ENCODE results near the gene EIF2B4. TPM values are rescaled to one million over a fixed set of nuclear protein-coding genes. Genes with fewer than 3 reads are reported as not detected.
A peak's percentile ranks its signal among the peaks of the same experiment; 100 is the strongest.

EIF2B4 gene
- total RNA-seq, 2 experiments from 2014 or later, result 23.9 to 32.9 TPM

DNA sequence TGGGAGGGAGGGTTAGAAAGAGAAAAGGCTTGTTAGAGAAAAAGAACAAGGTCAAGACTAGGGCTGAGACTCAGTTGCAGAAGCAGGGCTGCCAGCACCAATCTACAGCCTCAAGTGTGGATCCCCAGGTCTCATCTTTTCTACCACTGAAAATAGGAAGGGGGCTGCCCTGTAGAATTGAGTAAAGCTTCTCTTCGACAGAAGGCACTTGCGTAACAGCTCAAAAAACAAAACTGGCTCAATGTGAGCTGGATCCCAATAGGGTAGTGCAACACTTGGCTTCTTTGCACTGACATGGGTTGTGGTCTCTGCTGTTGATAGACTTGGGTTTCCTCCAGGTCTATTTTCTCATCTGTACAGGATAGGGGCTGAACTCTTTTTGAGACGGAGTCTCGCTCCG is 45.4 kb downstream of the EIF2B4 start:
- Histone ChIP-seq H3K36me3 (ENCODE audit: insufficient read depth, low read length) (peaks cover 41% of the 10 kb centered on the region), H3K9me2 (ENCODE audit: insufficient read depth, low read length) (no peaks in the 10 kb centered on the region), H3K4me3 (ENCODE audit: low read depth, low read length, poor library complexity, severe bottlenecking) (no peak overlapping the region), H4K20me1 (ENCODE audit: insufficient read depth, low read length) (no peaks in the 10 kb centered on the region), H3K79me2 (ENCODE audit: insufficient read depth, low read depth, low read length) (peaks cover 24% of the 10 kb centered on the region; the same call in 1 of the 2 replicates), H2AFZ (ENCODE audit: low read length) (no peak overlapping the region), H3K4me1 (ENCODE audit: insufficient read depth, low read length, poor library complexity, severe bottlenecking) (peaks cover 16% of the 10 kb centered on the region), H3K27ac (ENCODE audit: low read depth, low read length, poor library complexity, severe bottlenecking) (no peak overlapping the region), H3K4me2 (ENCODE audit: low read length) (no peak overlapping the region), H3K9me3 (ENCODE audit: low read length) (no peaks in the 10 kb centered on the region)
- ChIA-PET CTCF (ENCODE audit: unreplicated experiment) (no interaction called here), POLR2A (interaction anchor here (1.9 kb wide), 1 partner anchor 22 kb away, joined by 4 read pairs; no protein-coding TSS in a partner anchor)
- TF ChIP-seq EZH2phosphoT487 (IDR thresholded peaks at IDR 0.05; ENCODE audit: borderline replicate concordance, low read depth, low read length), result no peak
- no peak for TF ChIP-seq CTCF (conservative IDR thresholded peaks at IDR 0.05; ENCODE audit: low read length)
- no TSS peak for BruUV-seq (replicated peaks)
- DNase-seq (ENCODE audit: low spot score), result no peak
- intact Hi-C loops (cut with micrococcal nuclease; ENCODE audit: unreplicated experiment), result loop anchor here (5.0 kb wide), 1 partner anchor 33 kb away; the partner anchor contains the start of gene GTF3C2

GRCh38 chr2:27323596-27324285 is 46.4 kb downstream of the EIF2B4 start:
- Histone ChIP-seq H3K79me2 (ENCODE audit: insufficient read depth, low read depth, low read length) (peaks cover 24% of the 10 kb centered on the region; the same call in 1 of the 2 replicates), H3K4me1 (ENCODE audit: insufficient read depth, low read length, poor library complexity, severe bottlenecking) (peaks cover 16% of the 10 kb centered on the region), H3K27ac (ENCODE audit: low read depth, low read length, poor library complexity, severe bottlenecking) (peak overlapping the region; percentile 58), H3K9me3 (ENCODE audit: low read length) (no peaks in the 10 kb centered on the region), H3K9me2 (ENCODE audit: insufficient read depth, low read length) (no peaks in the 10 kb centered on the region), H4K20me1 (ENCODE audit: insufficient read depth, low read length) (no peaks in the 10 kb centered on the region), H3K4me3 (ENCODE audit: low read depth, low read length, poor library complexity, severe bottlenecking) (peak overlapping the region; percentile 84), H2AFZ (ENCODE audit: low read length) (peak overlapping the region; percentile 77), H3K36me3 (ENCODE audit: insufficient read depth, low read length) (peaks cover 32% of the 10 kb centered on the region), H3K4me2 (ENCODE audit: low read length) (peak overlapping the region; percentile 91)
- intact Hi-C loops (cut with micrococcal nuclease; ENCODE audit: unreplicated experiment), result loop anchor here (2.0 to 5.0 kb wide), 2 partner anchors 34 to 47 kb away; partner anchors contain the start of genes EIF2B4, GTF3C2 and SNX17
- BruUV-seq (replicated peaks), result no TSS peak
- POLR2A ChIA-PET, result interaction anchor here (0.5 to 1.4 kb wide), 5 partner anchors 8 to 1064 kb away, joined by 3 to 5 read pairs (median 4); partner anchors contain the start of gene ZNF513
- no peak for TF ChIP-seq EZH2phosphoT487 (IDR thresholded peaks at IDR 0.05; ENCODE audit: borderline replicate concordance, low read depth, low read length)
- TF ChIP-seq CTCF (conservative IDR thresholded peaks at IDR 0.05; ENCODE audit: low read length), result no peak
- CTCF ChIA-PET (ENCODE audit: unreplicated experiment), result interaction anchor here (1.2 kb wide), 1 partner anchor 46 kb away, joined by 4 read pairs; no protein-coding TSS in a partner anchor
- DNase-seq (ENCODE audit: low spot score), result no peak

Data from OCI-LY7 (cell line).